8988T (cell line): Measurements from ENCODE around the gene PGPEP1.
A peak's percentile ranks its signal among the peaks of the same experiment; 100 is the strongest.

ENCODE experiments used
- DNase-seq: peaks from one replicate; pipeline ENCODE4 v3.0.0; 2011

PGPEP1 gene

DNA sequence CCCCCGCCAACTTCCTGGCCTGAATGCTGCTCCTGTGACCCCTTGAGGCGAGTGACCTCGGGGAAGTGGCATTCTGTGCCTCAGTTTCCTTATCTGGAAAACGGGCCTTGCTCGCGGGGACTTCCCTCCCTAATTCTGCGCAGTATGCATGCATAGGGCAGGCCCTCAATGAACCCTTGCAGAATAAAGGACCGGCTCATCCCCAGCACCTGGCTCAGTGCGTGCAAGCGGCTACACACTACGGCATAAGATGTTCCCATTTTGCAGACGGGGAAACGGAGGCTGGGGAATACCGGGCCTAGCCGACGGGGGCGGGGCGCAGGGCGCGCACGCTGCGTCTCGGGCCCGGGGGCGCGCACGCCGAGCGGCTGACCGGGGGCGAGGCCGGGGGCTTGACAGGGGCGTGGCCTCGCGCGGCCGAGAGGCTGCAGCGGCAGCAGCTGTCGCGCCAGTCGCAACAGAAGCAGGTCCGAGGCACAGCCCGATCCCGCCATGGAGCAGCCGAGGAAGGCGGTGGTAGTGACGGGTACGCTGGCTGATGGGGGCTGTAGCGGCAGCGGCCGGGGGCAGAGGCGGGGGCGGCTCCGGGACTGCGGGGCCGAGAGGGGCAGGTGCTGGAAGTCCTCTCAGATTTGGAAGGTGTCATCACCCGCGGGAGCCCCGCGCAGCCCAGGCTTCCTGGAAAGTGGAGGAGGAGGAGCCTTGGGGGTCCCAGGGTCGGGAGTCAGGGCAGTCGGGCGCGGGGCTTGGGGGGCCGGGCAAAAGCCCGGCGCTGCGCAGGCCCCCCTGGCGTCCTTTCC, at the start of gene PGPEP1:
PGPEP1 (plus strand) TSS at position 409 of the 800 bp plus-strand sequence; CDS start at position 493, 84 bp downstream.
- peak; percentile 80 for DNase-seq

GRCh38 chr19:18291019-18291524, 49.3 kb upstream of the PGPEP1 start:
- no peak for DNase-seq

- peak; percentile 81 for DNase-seq
Measured at GRCh38 chr19:18291590-18292461, 48.6 kb upstream of the PGPEP1 start.

DNA sequence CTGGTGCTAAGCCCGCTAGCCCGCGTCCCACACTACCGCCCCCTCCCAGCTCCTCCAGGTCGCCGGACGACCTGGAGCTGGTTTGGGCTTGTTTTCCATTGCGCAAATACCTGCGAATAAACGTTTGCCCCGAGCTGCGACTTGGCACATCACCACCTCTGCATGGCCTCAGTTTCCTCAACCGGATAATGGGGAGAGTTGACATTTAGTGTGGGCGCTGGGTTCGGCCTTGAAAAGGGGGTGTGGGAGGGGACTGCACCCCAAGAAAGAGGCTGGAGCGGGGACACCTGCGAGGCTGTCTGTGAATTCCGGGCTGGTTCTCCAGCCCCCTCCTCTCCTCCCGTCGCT, 48.0 kb upstream of the PGPEP1 start:
- no peak for DNase-seq

GRCh38 chr19:18292810-18293641, 47.4 kb upstream of the PGPEP1 start:
- no peak for DNase-seq

DNA sequence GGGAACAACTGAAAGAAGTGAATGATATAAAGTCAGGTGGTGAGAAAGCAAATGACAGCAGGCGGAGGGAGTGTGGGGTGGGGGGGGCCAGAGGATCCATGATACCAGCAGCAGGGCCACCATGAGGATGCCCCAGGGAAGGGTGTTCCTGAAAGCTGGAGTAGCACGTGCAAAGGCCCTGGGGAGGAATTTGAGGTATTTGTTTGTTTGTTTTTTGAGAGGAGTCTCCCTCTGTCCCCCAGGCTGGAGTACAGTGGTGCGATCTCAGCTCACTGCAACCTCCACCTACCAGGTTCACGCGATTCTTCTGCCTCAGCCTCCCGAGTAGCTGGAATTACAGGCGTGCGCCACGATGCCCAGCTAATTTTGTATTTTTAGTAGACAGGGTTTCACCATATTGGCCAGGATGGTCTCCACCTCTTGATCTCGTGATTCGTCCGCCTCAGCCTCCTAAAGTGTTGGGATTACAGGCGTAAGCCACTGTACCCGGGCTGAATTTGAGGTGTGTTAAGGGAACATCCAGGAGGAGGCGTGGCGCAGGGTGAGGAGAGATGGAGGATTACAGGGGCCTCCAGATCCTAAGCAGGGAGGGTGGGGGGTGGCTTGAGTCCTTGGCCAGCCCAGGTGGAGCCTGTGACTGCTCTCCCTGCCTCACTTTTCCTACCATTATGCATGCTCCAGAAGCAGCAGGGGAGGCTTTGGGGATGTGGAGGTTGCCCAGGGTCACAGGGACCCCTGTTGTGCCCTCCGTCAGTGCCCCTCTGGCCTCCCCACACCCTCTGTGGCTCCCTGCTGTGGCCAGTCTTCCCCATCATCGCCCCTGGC, 46.5 kb upstream of the PGPEP1 start:
- DNase-seq = no peak

DNA sequence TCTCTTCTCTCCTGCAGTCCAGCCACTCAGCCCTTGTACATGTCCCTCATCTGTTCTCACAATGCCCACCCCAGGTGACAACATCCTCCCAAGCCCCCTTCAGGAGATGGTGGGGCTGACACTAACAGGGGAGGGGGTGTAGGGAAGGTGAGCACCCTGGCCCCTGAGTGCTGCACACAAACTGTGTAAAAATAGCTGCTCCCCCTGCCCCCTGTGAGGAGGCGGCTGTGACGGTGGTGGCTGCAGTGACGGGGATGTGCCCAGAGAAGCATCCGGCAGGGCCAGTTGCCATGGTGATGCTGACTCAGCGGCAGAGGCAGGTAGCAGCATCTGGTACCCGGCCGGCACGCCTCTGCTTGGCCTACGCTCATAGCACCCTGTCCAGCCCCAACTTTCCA, 45.9 kb upstream of the PGPEP1 start:
- DNase-seq = no peak

DNA sequence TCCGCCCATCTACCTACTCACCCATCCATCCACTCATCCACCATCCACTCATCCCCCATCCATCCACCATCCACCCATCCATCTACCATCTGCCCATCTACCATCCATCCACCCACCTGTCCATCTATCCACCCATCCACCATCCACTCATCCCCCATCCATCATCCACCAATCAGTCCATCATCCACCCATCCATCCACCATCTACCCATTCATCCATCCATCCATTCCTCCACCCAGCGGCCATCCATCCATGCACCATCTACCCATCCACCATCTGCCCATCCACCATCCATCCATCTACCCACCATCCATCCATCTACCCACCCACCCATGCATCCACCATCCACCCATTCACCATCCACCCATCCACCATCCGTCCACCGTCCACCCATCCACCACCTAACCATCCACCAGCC, 45.4 kb upstream of the PGPEP1 start:
- no peak for DNase-seq

DNA sequence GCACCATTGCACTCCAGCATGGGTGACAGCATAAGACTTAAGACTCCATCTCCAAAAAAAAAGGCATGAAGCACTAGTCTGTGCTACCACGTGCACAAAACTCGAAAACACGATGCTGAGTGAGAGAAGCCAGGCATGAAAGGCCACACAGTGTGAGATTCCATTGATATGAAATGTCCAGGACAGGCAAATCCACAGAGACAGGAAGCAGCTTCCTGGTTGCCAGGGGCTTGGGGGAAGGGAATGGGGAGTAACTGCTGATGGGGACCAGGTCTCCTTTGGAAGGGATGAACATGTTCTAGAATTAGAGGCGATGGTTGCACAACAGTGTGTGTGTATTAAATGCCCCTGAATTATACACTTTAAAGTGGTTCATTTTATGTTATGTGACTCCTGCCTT, 43.1 kb upstream of the PGPEP1 start:
- no peak for DNase-seq

DNA sequence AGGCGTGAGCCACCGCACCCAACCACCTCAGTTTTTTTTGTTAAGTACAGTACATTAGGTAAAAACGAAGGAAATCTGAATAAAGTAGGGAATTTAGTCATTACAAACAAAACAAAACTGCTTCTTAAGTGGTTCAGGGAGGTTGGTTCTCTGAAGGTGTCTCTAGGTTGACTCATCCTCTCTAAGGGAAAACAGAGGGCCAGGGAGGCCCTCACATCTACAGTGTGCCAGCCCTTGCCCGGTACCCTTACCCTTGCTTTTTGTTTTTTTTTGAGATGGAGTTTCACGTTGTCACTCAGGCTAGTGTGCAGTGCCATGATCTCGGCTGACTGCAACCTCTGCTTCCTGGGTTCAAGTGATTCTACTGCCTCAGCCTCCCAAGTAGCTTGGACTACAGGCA, 41.8 kb upstream of the PGPEP1 start:
- no peak for DNase-seq

- DNase-seq = no peak
Measured at GRCh38 chr19:18299654-18300053, 40.7 kb upstream of the PGPEP1 start.

DNA sequence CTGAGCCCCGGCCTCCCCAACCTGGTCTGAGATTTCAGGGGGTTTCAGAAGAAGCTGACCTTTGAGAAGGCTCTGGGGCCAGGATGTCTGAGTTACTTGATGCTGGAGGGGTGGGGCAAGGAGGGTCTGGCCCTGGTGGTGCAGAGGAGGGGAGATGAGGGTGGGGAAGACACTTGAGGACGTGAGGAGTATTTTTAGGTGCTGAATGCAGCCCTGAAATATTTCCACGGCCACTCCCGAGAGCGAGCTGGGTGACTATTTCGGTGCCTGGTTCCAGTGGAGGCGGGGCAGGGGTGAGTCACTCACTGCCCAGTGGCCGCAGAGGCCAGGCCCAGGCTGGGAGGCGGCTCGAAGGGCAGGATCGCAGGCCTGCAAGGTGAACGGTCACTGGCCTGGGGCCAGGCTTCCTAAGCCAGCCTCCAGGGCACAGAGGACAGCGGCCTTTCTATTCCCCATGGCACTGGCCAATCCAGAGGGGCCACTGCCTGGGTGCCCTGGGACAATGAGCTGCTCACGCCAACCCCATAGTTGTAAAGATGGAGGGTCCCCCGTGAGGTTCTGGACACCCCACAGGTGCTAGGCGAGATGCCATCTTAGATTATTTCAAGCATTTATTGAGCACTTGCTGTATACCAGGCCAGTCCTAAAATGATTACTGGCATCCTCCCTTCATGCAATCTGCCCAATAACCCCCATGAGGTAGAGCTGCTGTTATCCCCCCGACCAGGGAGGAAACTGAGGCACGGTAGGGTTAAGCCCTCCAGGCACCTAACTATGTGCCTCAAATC, 39.3 kb upstream of the PGPEP1 start:
- no peak for DNase-seq

GRCh38 chr19:18301718-18302111, 38.7 kb upstream of the PGPEP1 start:
- DNase-seq = no peak

GRCh38 chr19:18304208-18304457, 36.3 kb upstream of the PGPEP1 start:
- no peak for DNase-seq

DNA sequence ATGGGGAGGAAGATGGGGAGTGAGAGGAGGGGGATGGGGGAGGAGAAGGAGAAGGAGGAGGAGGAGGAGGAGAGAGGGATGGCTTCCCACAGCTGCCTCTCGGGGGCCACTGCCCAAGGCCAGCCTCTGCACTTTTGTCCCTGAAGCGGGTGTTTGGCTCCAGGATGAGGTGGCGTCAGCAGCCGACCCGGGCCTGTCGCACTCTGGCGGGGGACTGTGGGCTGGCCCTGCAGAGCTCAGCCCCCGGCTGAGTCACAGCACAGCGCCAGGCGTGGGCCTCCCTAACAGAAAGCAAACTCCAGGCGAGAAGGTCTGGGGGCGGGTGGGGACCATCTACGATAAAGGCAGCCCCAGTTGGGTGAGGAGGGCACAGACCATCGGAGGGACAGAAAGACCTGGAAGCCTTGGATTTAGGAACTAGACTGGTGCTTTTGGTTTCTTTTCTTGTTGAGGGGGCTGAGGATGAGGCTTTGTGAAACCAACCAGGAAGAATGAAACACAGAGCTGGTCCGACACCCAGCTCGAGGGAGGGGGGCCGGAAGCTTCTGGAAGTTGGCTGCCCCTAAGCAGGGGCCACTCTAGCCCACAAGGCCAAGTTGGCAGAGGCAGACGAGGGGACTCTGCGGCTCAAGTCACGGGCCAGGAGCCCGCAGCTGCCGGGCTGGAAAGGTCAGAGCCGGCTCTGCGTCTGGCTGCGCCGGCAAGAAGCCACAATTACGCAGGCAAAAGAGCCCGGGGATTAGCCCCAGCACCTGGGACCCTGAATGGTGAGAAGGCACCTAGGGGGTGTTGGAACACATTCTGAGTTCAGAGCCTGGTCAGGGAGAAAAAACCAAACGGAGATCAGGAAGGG, 35.7 kb upstream of the PGPEP1 start:
- DNase-seq = peak; percentile 71

DNA sequence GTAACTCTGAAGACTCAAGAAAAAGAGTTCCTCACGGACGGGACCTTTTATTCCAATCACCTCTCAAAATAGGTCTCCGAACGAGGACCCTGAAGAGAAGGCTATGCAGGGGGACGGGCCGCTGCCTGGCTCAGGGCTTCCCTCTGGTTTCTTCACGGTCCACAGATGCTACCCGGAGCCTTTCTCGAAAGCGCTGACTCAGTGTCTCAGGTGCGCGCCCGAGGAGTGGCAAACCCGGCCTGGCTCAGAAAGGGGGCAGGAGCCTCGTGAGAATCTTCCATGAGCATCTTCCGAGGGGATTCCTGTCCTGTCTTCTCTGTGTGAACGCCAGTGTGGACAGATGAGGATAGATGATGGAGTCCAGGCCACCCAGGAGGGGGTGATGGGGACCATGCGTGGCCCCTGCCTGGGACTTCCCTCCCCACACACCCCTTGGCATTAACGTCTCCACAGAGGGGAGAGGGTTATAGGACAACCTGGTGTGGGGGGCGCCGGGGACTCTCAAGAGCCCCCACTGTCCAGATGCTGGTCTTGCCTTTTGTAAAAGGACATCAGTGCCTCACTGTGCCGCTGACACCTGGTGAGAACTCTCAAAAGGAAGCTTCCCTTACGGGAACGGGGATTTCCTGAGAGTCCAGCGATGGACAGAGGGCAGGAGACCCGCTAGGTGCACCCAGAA, 34.0 kb upstream of the PGPEP1 start:
- DNase-seq = no peak

- no peak for DNase-seq
Measured at GRCh38 chr19:18306888-18307260, 33.5 kb upstream of the PGPEP1 start.

DNA sequence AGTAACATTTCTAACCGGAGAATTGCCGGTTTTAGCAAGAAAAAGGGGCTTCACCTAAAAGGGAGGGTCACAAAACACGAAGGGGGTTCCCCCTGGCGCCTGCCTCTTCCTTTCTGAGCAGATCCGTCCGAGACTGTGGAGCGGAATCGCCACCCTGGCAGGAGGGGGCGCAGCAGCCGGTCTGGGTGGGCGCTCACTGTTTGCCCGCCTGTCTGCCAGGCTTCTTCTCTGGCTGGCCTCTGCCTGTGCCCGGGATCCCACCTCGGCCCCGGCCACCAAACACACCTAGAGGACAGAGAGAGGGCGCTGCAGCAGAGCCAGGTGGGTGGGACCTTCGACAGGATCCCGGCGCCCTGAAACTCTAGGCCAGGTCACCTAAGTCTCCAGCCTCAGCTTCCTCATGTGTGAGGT, 33.1 kb upstream of the PGPEP1 start:
- DNase-seq = no peak

GRCh38 chr19:18308051-18308947, 32.1 kb upstream of the PGPEP1 start:
- DNase-seq = no peak
